ENCODE data around the gene HP1BP3.

HP1BP3 gene

DNA sequence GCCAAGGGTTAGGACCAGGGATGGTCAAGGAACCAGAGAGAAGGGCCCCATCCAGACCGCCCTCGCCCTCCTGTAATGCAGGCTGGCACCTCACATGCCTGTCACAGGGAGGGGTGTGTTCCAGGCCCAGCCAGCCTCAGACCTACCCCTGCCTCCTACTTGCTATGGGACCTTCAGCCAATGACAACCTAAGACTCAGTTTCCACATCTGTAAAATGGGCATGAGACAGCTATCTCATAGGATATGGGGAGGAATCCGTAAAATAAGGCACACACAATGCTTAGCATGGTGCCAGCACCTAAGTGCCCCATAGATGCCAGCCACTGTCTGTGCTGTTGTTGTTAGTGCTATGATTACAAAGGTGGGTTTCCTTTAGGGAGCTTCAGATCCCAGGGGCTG, 77.2 kb downstream of the HP1BP3 start:
- FAIRE-seq = no peak

DNA sequence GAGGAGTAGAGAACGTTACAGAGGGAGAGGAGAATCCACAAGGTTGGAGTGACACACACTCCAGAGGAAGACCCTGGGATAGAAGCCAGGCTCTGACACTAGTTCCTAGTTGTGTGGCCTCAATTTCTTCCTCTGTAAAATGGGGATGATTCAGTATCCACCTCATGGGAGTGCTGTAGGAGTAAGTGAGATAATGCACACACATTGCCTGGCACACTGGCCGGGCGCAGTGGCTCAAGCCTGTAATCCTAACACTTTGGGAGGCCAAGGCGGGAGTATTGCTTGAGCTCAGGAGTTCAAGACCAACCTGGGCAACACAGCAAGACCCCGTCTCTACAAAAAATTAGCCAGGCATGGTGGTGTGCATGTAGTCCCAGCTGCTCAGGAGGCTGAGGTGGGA, 78.2 kb downstream of the HP1BP3 start:
- no peak for FAIRE-seq

DNA sequence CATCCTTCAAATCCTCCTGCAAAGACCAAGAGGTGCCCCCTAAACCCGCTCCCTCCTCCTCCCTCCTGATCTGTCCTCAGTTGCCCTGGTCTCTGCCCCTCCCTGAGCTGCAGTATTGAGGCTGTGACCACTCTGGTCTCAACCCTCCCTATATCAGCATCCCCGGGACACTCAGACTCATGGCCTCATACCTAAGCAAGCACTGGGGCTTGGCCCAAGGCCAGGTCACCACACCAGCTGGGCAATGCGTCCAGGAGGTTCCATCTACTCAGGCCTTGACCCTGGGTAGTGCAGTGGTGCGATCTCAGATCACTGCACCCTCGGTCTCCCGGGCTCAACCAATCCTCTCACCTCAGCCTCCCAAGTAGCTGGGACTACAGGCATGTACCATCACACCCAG, 79.0 kb downstream of the HP1BP3 start:
- no peak for FAIRE-seq

DNA sequence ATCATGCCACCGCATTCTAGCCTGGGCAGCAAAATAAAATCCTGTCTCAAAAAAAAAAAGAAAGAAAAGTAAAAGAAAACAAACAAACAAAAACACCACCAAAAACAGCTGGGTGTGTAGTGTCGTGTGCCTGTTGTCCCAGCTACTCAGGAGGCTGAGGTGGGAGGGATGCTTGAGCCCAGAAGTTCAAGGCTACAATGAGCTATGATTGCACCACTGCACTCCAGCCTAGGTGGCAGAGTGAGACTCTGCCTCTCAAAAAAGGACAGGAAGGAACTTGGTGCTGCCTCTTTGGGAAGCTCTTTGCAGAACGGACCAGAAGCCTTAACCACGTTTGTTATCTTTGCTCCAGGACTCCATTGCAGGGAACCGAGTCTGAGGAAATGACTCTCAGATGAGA, 80.3 kb downstream of the HP1BP3 start:
- no peak for FAIRE-seq

DNA sequence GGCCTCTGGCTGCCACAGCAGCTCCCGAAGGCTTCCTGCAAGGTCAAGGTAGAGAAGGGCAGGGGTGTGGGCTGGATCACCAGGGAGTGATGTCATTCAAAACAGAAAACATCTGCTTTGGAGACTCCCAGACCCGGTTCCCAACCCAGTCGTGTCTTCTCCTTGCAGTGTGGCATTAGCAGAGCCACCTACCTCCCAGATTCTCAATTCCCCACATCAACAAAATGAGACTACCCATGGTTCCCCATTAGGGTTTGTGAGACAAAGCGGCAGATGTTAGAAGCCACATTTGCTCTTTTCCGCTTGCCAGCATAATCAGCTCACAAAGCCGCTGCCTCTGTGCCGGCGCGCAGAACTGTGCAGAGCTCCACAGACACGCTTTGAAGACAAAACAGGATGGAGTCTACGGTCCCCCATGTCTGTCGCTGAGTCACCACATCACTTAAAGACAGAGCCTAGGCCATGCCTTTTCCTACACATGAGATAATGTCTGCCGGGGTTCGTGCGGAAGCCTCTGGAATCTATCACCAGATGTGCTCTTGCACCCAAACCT, 81.8 kb downstream of the HP1BP3 start:
- FAIRE-seq = no peak

DNA sequence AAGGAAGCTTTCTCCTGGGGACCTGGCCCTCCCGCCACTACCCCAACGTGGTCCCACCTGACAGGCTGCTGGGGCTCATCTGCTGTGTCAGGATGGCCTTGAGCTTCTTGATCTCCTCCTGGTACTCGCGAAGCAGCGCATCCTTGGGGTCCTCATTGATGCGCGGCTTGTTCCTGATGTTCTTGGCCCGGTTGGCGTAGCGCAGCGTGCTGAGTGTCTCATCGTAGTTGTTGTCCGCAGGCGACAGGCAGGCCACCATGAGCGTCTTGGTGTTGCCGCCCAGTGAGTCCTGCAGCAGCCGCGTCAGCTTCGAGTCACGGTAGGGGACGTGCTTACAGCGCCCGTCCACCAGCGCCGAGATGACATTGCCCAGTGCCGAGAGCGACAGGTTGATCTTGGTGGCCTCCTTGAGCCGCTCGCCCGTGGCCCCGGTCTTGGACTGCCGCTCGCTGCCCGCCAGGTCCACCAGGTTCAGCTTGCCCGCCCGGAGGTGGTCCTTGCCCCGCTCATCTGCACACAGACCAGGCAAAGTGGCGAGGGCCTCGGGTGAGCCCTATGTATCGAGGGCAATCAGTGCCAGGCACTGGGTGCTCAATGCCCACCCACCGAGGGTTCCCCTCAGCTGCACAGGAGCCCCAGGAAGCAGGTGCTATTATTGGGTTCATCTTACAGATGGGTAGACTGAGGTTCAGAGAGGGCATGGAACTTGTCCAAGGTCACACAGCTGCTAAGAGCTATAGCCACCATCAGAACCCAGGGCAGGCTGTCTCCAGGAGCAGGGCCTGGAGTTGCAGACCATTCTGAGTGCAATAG, 82.5 kb downstream of the HP1BP3 start:
- no peak for FAIRE-seq

DNA sequence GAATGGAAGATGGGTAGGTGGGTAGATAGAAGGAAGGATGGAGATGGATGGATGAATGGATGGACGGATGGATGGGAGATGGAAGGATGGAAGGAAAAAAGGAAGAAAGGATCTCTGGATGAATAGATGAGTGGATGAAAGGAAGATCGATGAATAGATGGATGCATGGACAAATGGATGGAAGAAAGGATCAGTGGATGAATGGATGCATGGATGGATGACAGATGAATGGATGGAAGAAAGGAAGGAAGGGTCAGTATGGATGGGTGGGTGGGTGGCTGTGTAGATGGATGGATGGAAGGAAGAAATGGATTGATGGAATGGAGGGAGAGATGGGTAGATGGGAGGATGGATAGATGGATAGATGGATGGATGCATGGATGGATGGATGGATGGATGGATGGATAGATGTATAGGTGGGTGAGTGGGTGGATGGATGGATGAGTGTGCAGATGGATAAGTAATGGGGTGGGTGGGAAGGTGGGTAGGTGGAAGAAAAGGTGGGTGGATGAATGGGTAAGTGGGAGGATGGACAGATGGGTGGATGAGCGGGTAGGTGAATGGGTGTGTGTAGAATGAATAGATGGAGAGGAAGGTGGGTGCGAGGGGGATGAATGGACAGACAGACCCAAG, 83.9 kb downstream of the HP1BP3 start:
- no peak for FAIRE-seq

DNA sequence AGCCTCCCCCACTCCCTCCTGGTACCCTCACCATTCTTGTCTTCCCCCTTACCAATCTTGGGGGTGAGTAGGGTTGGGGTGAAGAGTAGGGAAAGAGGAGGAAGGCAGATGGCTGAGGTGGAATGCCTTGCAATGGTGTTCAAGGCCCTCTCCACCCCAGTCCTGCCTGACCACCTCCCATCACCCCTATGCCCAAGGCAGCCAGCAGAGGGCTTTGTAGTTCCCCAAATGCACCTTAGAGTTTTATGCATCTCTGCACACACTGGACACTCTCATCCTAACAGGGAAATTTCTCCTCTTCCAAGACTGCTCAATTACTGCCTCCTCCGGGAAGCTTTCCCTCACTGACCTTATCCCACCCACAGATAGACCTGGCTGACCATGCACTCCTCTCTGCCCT, 84.7 kb downstream of the HP1BP3 start:
- peak; percentile 33 for FAIRE-seq

DNA sequence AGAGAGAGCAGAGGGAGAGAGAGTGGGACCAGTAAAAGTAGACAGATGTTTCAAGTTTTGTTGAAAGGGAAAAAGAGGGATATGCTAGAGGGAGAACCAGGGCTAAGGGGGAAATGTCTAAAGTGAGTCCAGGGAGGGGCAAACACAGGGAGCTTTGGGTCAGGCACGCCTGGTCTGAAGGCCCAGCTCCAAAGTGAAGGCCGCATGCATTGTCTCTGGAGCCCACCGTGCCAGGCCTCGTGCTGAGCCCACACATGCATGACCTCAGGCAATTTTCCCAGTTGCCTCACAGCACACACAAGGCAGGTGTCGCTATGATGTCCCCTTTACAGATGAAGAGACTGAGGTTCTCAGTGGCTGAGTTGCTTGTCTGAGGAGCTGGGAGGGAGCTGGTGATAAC, 85.3 kb downstream of the HP1BP3 start:
- no peak for FAIRE-seq

DNA sequence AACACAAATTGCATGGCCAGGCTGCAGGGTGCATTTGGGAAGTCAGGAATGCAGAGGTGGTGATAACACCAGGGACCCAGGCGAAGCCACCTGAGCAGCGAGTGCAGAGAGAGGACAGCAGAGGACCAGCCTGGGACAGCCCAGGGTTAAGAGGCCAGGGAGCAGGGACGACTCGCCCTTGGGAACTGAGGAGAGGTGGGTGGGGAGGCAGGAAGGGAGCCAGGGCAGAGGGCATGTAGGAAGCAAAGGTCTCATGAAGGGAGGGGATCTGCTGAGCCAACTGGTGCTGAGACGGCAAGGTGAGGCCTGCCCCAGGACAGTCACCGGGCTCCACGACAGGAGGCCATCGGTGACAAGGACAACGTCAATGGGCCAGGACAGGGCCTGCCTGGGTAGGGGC, 85.7 kb downstream of the HP1BP3 start:
- no peak for FAIRE-seq

DNA sequence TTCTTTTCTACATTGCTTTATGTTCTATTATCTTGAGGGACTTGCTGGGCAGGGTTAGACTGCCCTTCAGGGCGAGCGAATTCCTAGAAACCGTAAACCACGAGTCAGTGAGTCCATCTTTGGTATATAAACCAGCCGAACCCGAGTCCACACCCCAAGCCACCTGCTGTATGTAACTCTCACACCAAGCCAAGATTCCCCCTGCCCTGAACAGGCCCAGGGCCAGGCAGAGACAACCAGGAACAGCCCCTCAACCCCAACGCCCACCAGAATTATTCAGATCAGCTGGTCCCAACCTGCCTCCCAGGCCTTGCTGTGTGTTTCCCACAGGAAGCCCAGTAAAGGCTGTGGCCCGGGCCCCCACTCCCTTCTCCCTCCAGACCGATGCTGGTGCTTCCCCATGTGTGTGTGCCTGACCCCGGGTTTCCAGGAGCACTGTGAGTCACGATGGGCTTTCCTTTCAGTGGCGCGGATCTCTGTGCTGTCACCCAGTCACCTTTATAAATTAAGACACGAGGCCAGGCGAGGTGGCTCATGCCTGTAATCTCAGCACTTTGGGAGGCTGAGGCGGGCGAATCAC, 86.4 kb downstream of the HP1BP3 start:
- FAIRE-seq = no peak

DNA sequence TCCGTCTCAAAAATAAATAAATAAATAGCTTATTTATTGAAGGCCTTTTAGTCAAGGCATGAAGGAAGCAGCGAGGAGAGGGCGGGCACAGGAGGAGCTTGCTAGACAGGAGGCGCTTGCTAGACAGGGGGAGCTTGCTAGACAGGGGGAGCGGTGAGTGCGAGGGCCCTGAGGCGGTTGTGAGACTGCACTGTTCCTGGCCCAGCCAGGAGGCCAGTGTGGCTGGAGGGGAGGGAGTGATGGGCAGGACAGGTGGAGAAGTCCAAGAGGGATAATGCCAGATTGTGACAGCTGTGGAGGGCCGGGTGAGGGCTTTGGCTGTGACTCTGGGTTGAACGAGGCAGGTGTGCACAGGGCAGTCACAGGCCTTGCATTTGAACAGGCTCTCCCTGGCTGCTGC, 87.5 kb downstream of the HP1BP3 start:
- FAIRE-seq = no peak

DNA sequence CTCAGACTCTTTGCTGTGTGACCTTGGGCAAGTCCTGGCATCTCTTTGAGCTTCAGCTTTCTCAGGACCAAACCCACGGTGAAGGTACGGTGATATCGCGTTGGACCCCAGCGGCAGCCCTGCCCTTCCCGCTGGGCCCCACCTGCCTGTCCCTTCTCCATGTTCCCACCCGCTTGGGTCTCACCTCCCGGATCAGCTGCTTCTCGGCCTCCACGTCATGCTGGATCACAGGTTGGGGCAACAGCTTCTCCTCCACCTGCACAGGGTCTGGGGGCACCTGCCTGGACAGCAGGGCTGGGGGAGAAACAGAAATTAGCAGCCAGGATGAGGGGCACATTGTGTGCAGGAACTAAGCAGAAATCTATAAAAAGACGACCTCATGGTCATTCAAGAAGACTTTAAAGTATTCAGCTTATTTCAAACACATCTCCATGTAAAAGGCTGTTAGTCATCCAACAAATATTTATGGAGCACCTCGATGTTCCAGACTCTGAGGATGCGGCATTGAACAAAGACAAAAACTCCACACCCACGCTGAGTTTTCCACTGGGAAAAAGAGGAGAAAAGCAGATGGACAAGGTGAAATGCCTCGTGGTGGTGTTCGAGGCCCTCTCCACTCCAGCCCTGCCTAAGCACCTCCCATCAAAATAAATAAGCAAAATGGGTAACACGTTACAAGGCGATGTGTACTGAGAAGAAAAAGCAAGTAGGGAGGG, 88.8 kb downstream of the HP1BP3 start:
- FAIRE-seq = peak; percentile 25

DNA sequence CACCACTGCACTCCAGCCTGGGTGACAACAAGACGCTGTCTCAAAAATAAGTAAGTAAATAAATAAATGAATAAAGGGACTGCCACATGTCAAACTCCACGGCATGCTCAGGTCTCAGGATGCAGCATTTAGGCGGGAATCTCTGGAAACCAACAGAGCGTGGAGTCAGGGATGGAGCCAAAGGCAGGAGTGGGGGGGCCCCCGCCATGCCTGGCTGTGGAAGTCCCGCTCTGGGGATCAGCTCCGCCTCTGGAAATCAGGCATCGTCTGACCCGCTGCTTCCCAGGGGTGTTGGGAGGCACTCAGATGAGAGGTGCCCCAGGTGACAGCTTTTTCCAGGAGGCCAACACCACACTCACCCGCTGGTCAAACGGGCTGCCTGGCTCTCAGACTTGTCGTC, 89.5 kb downstream of the HP1BP3 start:
- FAIRE-seq = no peak

DNA sequence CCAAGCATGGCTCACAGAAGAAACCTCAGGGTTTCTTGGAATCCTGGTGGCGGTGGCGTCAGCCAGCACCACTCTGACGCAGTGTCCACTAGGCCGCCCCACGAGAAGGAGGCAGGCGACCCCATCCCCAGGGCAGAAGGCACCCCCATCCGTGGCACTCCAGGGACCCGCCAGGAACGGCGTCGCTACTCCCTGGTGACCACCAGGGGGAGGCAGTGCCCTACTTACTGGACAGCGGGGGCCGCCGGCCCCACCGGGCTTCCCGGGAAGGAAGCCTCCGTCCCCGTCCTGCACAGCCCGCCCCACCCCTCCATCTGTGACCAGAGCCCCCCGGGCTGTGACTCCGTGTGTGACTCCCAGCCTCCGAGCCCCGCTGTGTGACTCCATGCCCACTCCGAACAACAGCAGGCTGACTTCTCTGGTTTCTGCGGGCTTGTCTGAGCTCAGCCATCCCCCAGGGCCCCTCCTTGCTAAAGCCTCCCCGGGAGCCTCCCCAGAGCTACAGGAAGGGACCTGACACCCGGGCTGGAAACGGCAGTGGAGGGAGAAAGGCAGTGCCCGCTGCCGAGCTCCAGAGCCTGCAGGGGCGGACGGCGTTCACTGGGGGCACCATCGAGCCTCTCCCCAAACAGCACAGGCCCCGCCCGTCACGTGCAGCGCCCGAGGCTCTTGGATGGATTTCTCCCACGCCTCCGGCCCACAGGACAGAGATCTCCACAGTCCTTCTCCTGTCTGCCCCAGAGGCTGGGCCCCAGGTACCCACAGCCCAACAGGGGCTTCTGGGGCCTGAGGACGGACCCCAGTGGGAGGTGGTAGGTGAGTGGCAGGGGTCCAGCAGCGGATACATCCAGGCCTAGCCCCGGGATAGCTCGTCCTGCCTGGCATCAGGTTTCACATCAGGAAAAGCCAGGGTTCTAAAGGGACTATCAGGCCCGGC, 90.4 kb downstream of the HP1BP3 start:
- no peak for FAIRE-seq

DNA sequence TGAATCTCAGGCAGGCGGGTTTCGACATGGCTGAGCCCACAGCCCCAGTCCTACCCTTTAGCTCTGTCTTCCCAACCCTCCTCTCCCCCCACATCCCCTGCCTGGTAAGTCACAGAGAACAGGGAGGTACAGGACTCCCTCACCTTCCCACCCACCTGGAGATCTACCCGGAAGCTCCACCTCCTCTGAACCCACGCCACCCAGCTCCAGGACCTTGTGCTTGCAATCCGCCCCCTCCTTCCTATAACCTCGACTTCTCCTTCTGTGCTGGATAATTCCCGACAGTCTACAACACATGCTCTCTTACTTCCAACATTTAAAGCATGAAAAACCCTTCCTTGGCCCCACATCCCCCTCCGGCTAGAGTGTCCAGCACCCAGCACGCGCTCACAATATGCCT, 91.6 kb downstream of the HP1BP3 start:
- no peak for FAIRE-seq

DNA sequence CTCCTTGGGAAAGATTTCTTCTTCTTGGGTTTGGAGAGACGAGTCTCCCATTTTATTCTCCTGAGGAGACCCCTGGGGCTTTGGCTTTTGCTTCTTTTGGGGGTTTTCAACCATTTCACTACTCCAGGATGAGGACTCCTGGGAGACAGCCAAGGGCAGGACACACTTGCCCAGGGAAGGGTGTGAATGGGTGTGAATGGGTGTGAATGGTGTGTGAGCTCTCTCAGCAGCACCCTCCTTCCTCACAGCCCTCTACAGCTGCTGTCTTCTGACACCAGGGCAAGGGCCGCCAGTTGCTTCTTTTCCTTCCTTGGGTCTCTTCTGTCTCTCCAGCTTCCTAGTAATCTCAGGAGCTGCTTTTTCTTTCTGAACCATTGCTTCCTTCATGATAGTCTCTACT, 93.5 kb downstream of the HP1BP3 start:
- no peak for FAIRE-seq

Data from G401.6 (cell line).